ENCODE measurements around the gene TM9SF4. TPM values are rescaled to one million over a fixed set of nuclear protein-coding genes. Genes with fewer than 3 reads are reported as not detected.

Gene TM9SF4
- total and polyA plus RNA-seq, 2 of the 8 experiments (the other 6 are each of a cell fraction or from before 2014, with no cell fraction given) = 38.4 to 68.7 TPM

GRCh38 chr20:32204205-32205109 is 94.9 kb downstream of the TM9SF4 start:
- Histone ChIP-seq H2BK120ac (replicated peaks; ENCODE audit: low read depth, low read length) (no peak overlapping the region), H3K4me1 (replicated peaks in 1 of 4; ENCODE audit: control insufficient read depth in 3 of 4, insufficient read depth in 4 of 4, low read length in 3 of 4) (peaks cover 0 to 25% (median 20%) of the 10 kb centered on the region in 4 experiments; a peak in 5 of 7 replicates), H2BK12ac (ENCODE audit: low read depth, low read length) (no peak overlapping the region), H3K27me3 (replicated peaks in 1 of 4; ENCODE audit: control insufficient read depth in 3 of 4, extremely low read depth in 1 of 4, insufficient read depth in 3 of 4, low read length in 3 of 4) (no peaks in the 10 kb centered on the region; a peak in 2 of 7 replicates), H3K14ac (ENCODE audit: insufficient read length) (no peak overlapping the region), H3K9me3 (ENCODE audit: insufficient read depth in 2 of 2, low read depth in 1 of 2, low read length in 1 of 2) (no peaks in the 10 kb centered on the region), H2AK5ac (ENCODE audit: low read depth, low read length) (no peak overlapping the region), H3K4me2 (ENCODE audit: insufficient read depth in 1 of 2, low read depth in 2 of 2, low read length in 2 of 2) (peak overlapping the region in 1 of 2 experiments; percentile 83; a peak in 2 of 4 replicates), H3K79me1 (ENCODE audit: low read depth, low read length) (peaks cover 18% of the 10 kb centered on the region), H3K27ac (ENCODE audit: low read depth, low read length) (no peak overlapping the region), H3K36me3 (ENCODE audit: control insufficient read depth in 2 of 4, insufficient read depth in 4 of 4, low read length in 3 of 4) (peaks cover 15 to 25% (median 21%) of the 10 kb centered on the region in 4 experiments), H3K9ac (replicated peaks in 1 of 4; ENCODE audit: extremely low read depth in 1 of 4, low read depth in 3 of 4, low read length in 3 of 4) (peak overlapping the region in 3 of 4 experiments; percentile 10 to 82 (median 14); a peak in 3 of 7 replicates), H4K8ac (ENCODE audit: extremely low read depth, insufficient read depth, low read length) (no peak overlapping the region), H2BK15ac (ENCODE audit: low read length) (no peak overlapping the region), H3K23ac (ENCODE audit: insufficient read length) (no peak overlapping the region), H3K18ac (ENCODE audit: extremely low read depth, low read length) (no peak overlapping the region), H3K56ac (replicated peaks; ENCODE audit: insufficient read length, low read depth, low read length) (no peak overlapping the region), H4K5ac (ENCODE audit: insufficient read length, low read depth, low read length) (no peak overlapping the region), H2BK5ac (ENCODE audit: low read depth, low read length) (no peak overlapping the region), H3K4me3 (ENCODE audit: extremely low read depth in 1 of 4, insufficient read depth in 2 of 4, low read depth in 3 of 4, low read length in 4 of 4) (no peak overlapping the region), H2AFZ (ENCODE audit: low read length) (no peak overlapping the region), H2BK20ac (ENCODE audit: low read length) (no peak overlapping the region), H4K91ac (replicated peaks; ENCODE audit: insufficient read length, low read length) (no peak overlapping the region), H3K23me2 (ENCODE audit: low read depth, low read length) (peaks cover 11% of the 10 kb centered on the region; the same call in 1 of the 2 replicates), H4K20me1 (replicated peaks in 1 of 2; ENCODE audit: control insufficient read depth in 1 of 2, insufficient read depth in 2 of 2, low read length in 2 of 2) (peaks cover 6 to 22% of the 10 kb centered on the region in 2 experiments), H3K79me2 (ENCODE audit: control insufficient read depth in 1 of 2, insufficient read depth in 2 of 2, low read length in 2 of 2) (peaks cover 19 to 87% of the 10 kb centered on the region in 2 experiments), H3K4ac (replicated peaks; ENCODE audit: insufficient read length, low read depth, low read length) (no peak overlapping the region)
- ChIA-PET CTCF (ENCODE audit: partially characterized antibody) (interaction anchor here (0.6 to 0.7 kb wide), 2 partner anchors 13 to 25 kb away, joined by 3 to 4 read pairs; no protein-coding TSS in a partner anchor), POLR2A (ENCODE audit: partially characterized antibody) (interaction anchor here (0.9 to 8.7 kb wide), 5 partner anchors 12 to 20 kb away, joined by 3 to 77 read pairs (median 4); no protein-coding TSS in a partner anchor)
- 86% methylated on average over 4 of the region's 4 CpGs; no CpG with 5 or more reads in 1 of the 2 experiments for WGBS, 2 experiments (ENCODE audit: extremely low coverage in 1 of 2, insufficient coverage in 1 of 2, insufficient read length in 1 of 2, insufficient replicate concordance in 2 of 2, low coverage in 1 of 2, low lambda C conversion rate in 2 of 2, missing lambda C conversion rate in 1 of 2)
- no peak for DNase-seq (ENCODE audit: low read depth in 1 of 2, low spot score in 2 of 2)
- FAIRE-seq = no peak
- TF ChIP-seq SP1 (IDR thresholded peaks at IDR 0.05; ENCODE audit: low read depth, low read length) (no peak), BRCA1 (IDR thresholded peaks at IDR 0.05; ENCODE audit: low read depth, low read length) (no peak), POLR2AphosphoS5 (IDR thresholded peaks at IDR 0.05; ENCODE audit: low read depth, low read length) (no peak), RAD21 (IDR thresholded peaks at IDR 0.05 in 1 of 2, conservative IDR thresholded peaks at IDR 0.05 in 1 of 2; ENCODE audit: low read depth in 2 of 2, low read length in 2 of 2) (no peak), ATF3 (IDR thresholded peaks at IDR 0.05; ENCODE audit: insufficient read depth, low read depth, low read length) (no peak), SIN3A (conservative IDR thresholded peaks at IDR 0.05 in 1 of 2, IDR thresholded peaks at IDR 0.05 in 1 of 2; ENCODE audit: low read depth in 1 of 2, low read length in 2 of 2) (no peak), MAX (IDR thresholded peaks at IDR 0.05) (no peak), SAP30 (IDR thresholded peaks at IDR 0.05; ENCODE audit: insufficient read depth, insufficient replicate concordance, low read length) (no peak), TEAD4 (IDR thresholded peaks at IDR 0.05; ENCODE audit: low read depth, low read length) (no peak)

Data from H1 (cell line).